Trophoblast cell (in vitro differentiated cells and primary cell): Measurements from ENCODE around the gene LDLRAD1.
"Not testable (repeated sequence)": the region's sequence is repeated elsewhere in the genome, so short reads cannot be mapped to it uniquely, and the experiment has no call there.

ENCODE experiments used
- DNase-seq, 2 donors: peaks; one replicate each; pipeline ENCODE4 v3.0.0-alpha.2; 2016
- H2AFZ ChIP-seq: 2 replicates; pipeline ENCODE4 v1.6.1; 2013; ENCODE audit warnings: low read length, moderate library complexity, mild to moderate bottlenecking; ENCODE audit not compliant: insufficient read depth, poor library complexity
- H2AK5ac ChIP-seq: 2 replicates; pipeline ENCODE4 v1.6.1; 2013; ENCODE audit warnings: mild to moderate bottlenecking, low read length
- H2BK120ac ChIP-seq: 2 replicates; pipeline ENCODE4 v1.6.1; 2013; ENCODE audit warnings: low read length, mild to moderate bottlenecking, moderate library complexity; ENCODE audit not compliant: insufficient read depth, poor library complexity
- H2BK12ac ChIP-seq: 2 replicates; pipeline ENCODE4 v1.6.1; 2013; ENCODE audit warnings: mild to moderate bottlenecking, low read length, moderate library complexity
- H2BK5ac ChIP-seq: 2 replicates; pipeline ENCODE4 v1.6.1; 2013; ENCODE audit warnings: low read length, low read depth, moderate library complexity, mild to moderate bottlenecking; ENCODE audit not compliant: poor library complexity
- H3K14ac ChIP-seq: 2 replicates; pipeline ENCODE4 v1.6.1; 2013; ENCODE audit warnings: mild to moderate bottlenecking, low read length
- H3K18ac ChIP-seq: 2 replicates; pipeline ENCODE4 v1.6.1; 2013; ENCODE audit warnings: mild to moderate bottlenecking, low read length
- H3K23ac ChIP-seq: 2 replicates; pipeline ENCODE4 v1.6.1; 2013; ENCODE audit warnings: low read length
- H3K27ac ChIP-seq: 2 replicates; pipeline ENCODE4 v1.5.1; 2013; ENCODE audit warnings: low read depth, mild to moderate bottlenecking, inconsistent platforms, low read length, moderate library complexity
- H3K27me3 ChIP-seq: 2 replicates; pipeline ENCODE4 v1.6.1; 2013; ENCODE audit warnings: inconsistent platforms, mild to moderate bottlenecking, low read length, moderate library complexity; ENCODE audit not compliant: insufficient read depth
- H3K36me3 ChIP-seq, 2 experiments: 1 replicate in 1 of 2; 2 replicates in 1 of 2; pipeline ENCODE4 v1.6.1; 2013; ENCODE audit warnings: low read length in 2 of 2, mild to moderate bottlenecking in 2 of 2, moderate library complexity in 1 of 2; ENCODE audit not compliant: insufficient read depth in 2 of 2, control insufficient read depth in 1 of 2
- H3K4ac ChIP-seq: 2 replicates; pipeline ENCODE4 v1.6.1; 2013; ENCODE audit warnings: low read depth, mild to moderate bottlenecking, low read length, moderate library complexity
- H3K4me1 ChIP-seq, 2 experiments: 1 replicate in 1 of 2; 2 replicates in 1 of 2; pipeline ENCODE4 v1.6.1; 2013; ENCODE audit warnings: low read length in 2 of 2, mild to moderate bottlenecking in 2 of 2, moderate library complexity in 1 of 2; ENCODE audit not compliant: insufficient read depth in 2 of 2, control insufficient read depth in 1 of 2
- H3K4me2 ChIP-seq: 2 replicates; pipeline ENCODE4 v1.6.1; 2013; ENCODE audit warnings: inconsistent platforms, mild to moderate bottlenecking, low read length, moderate library complexity
- H3K4me3 ChIP-seq: 2 replicates; pipeline ENCODE4 v1.5.1; 2013; ENCODE audit warnings: mild to moderate bottlenecking, low read depth, low read length, inconsistent platforms
- H3K79me1 ChIP-seq: one replicate; pipeline ENCODE4 v1.6.1; 2013; ENCODE audit warnings: low read length
- H3K79me2 ChIP-seq: 2 replicates; pipeline ENCODE4 v1.6.1; 2013; ENCODE audit warnings: low read length, mild to moderate bottlenecking; ENCODE audit not compliant: control insufficient read depth, insufficient read depth, poor library complexity
- H3K9ac ChIP-seq: 2 replicates; pipeline ENCODE4 v1.6.1; 2013; ENCODE audit warnings: mild to moderate bottlenecking, low read length
- H3K9me3 ChIP-seq: 2 replicates; pipeline ENCODE4 v1.6.1; 2013; ENCODE audit warnings: low read depth, mild to moderate bottlenecking, control low read depth, inconsistent platforms, low read length; ENCODE audit not compliant: insufficient read depth
- H4K12ac ChIP-seq: 2 replicates; pipeline ENCODE4 v1.6.1; 2013; ENCODE audit warnings: low read depth, mild to moderate bottlenecking, low read length, moderate library complexity
- H4K8ac ChIP-seq: 2 replicates; pipeline ENCODE4 v1.6.1; 2013; ENCODE audit warnings: low read depth, mild to moderate bottlenecking, low read length, moderate library complexity
- H4K91ac ChIP-seq: one replicate; pipeline ENCODE4 v1.6.1; 2013; ENCODE audit warnings: low read depth, mild to moderate bottlenecking, low read length, moderate library complexity
- WGBS: extraction: QIAGEN DNeasy Blood & Tissue Kit; methylation state at CpG from one replicate; pipeline ENCODE4 v1.1.7; 2013; ENCODE audit warnings: missing lambda C conversion rate; ENCODE audit not compliant: insufficient read length, insufficient coverage; ENCODE audit errors: extremely low coverage; 5-methylcytosine and 5-hydroxymethylcytosine counted together

The LDLRAD1 gene

GRCh38 chr1:54052934-54053744 lies 35.2 kb upstream of the LDLRAD1 start, which contains the start of the genes TCEANC2 and TMEM59:
TCEANC2 (plus strand) TSS chr1:54053608; CDS start chr1:54054423, 815 bp downstream.
TMEM59 (minus strand) TSS chr1:54053204; CDS start chr1:54053188, 16 bp downstream.
- Histone ChIP-seq H2BK12ac (peak within 1 kb of the TSS; percentile 10), H3K79me2 (peaks cover 13% of the 10 kb centered on the region), H3K4me1 (peaks cover 0 to 5% of the 10 kb centered on the region in 2 experiments), H2BK5ac (peak within 1 kb of the TSS; percentile 70), H3K9me3 (no peaks in the 10 kb centered on the region), H2AK5ac (peak within 1 kb of the TSS; percentile 72), H3K36me3 (peaks cover 0 to 2% of the 10 kb centered on the region in 2 experiments), H3K23ac (no peak within 1 kb of the TSS), H2BK120ac (peak within 1 kb of the TSS; percentile 70), H4K91ac (peak within 1 kb of the TSS; percentile 78), H4K12ac (peak within 1 kb of the TSS; percentile 86), H2AFZ (peak within 1 kb of the TSS; percentile 80), H3K14ac (peak within 1 kb of the TSS; percentile 87), H3K27ac (peak within 1 kb of the TSS; percentile 75), H3K18ac (peak within 1 kb of the TSS; percentile 86), H4K8ac (peak within 1 kb of the TSS; percentile 92), H3K27me3 (no peaks in the 10 kb centered on the region), H3K4ac (peak within 1 kb of the TSS; percentile 46), H3K4me3 (peak within 1 kb of the TSS; percentile 96), H3K9ac (peak within 1 kb of the TSS; percentile 87), H3K4me2 (peak within 1 kb of the TSS; percentile 86), H3K79me1 (peaks cover 14% of the 10 kb centered on the region)
- DNase-seq, result peak; percentile 99 to 100
- no CpG with 5 or more reads among the region's 59 CpGs for WGBS

- Histone ChIP-seq H2BK120ac (peak overlapping the region; percentile 64), H3K9ac (peak overlapping the region; percentile 87), H4K8ac (peak overlapping the region; percentile 92), H3K79me2 (peaks cover 13% of the 10 kb centered on the region), H3K4me3 (peak overlapping the region; percentile 96), H4K12ac (peak overlapping the region; percentile 68), H4K91ac (peak overlapping the region; percentile 67), H2BK12ac (no peak overlapping the region), H3K4me2 (peak overlapping the region; percentile 84), H3K23ac (no peak overlapping the region), H2AK5ac (peak overlapping the region; percentile 72), H3K9me3 (no peaks in the 10 kb centered on the region), H3K18ac (peak overlapping the region; percentile 86), H2BK5ac (peak overlapping the region; percentile 70), H3K36me3 (peaks cover 0 to 2% of the 10 kb centered on the region in 2 experiments), H3K27ac (peak overlapping the region; percentile 72), H3K79me1 (peaks cover 14% of the 10 kb centered on the region), H3K27me3 (no peaks in the 10 kb centered on the region), H2AFZ (peak overlapping the region; percentile 80), H3K14ac (peak overlapping the region; percentile 87), H3K4me1 (peaks cover 0 to 5% of the 10 kb centered on the region in 2 experiments), H3K4ac (peak overlapping the region; percentile 28)
- WGBS, result no CpG with 5 or more reads among the region's 23 CpGs
- peak; percentile 62 to 72 for DNase-seq
Measured at GRCh38 chr1:54052431-54052933, 34.5 kb upstream of the LDLRAD1 start.

GRCh38 chr1:54051933-54052430 lies 34.0 kb upstream of the LDLRAD1 start:
- Histone ChIP-seq H2AFZ (peak overlapping the region; percentile 80), H3K9me3 (no peaks in the 10 kb centered on the region), H3K36me3 (peaks cover 0 to 2% of the 10 kb centered on the region in 2 experiments), H2AK5ac (no peak overlapping the region), H2BK12ac (no peak overlapping the region), H3K14ac (peak overlapping the region; percentile 87), H3K18ac (peak overlapping the region; percentile 86), H3K27me3 (no peaks in the 10 kb centered on the region), H2BK120ac (peak overlapping the region; percentile 24), H2BK5ac (peak overlapping the region; percentile 44), H4K12ac (no peak overlapping the region), H3K4me1 (peaks cover 0 to 5% of the 10 kb centered on the region in 2 experiments), H3K4ac (peak overlapping the region; percentile 28), H3K23ac (no peak overlapping the region), H3K9ac (peak overlapping the region; percentile 87), H4K91ac (no peak overlapping the region), H3K79me2 (peaks cover 13% of the 10 kb centered on the region), H4K8ac (peak overlapping the region; percentile 92), H3K4me2 (peak overlapping the region; percentile 84), H3K27ac (peak overlapping the region; percentile 72), H3K4me3 (peak overlapping the region; percentile 96), H3K79me1 (peaks cover 14% of the 10 kb centered on the region)
- no CpG with 5 or more reads among the region's 8 CpGs for WGBS
- DNase-seq, result peak in 1 of 2 donors; percentile 9

- peak overlapping the region; percentile 88 for H3K4ac ChIP-seq
- peaks cover 14% of the 10 kb centered on the region for H3K79me1 ChIP-seq
- not testable (repeated sequence) for H2BK120ac ChIP-seq, H3K9me3 ChIP-seq, H3K4me3 ChIP-seq, H3K4me1 ChIP-seq, H3K27me3 ChIP-seq, H3K36me3 ChIP-seq, H4K91ac ChIP-seq, H3K23ac ChIP-seq, H4K8ac ChIP-seq, H4K12ac ChIP-seq, DNase-seq, H2AK5ac ChIP-seq, H3K4me2 ChIP-seq, H2BK5ac ChIP-seq, H3K9ac ChIP-seq, H2AFZ ChIP-seq, H2BK12ac ChIP-seq, H3K27ac ChIP-seq, H3K18ac ChIP-seq, H3K14ac ChIP-seq
- H3K79me2 ChIP-seq, result peaks cover 13% of the 10 kb centered on the region
- WGBS, result no CpG with 5 or more reads among the region's 12 CpGs
Measured at GRCh38 chr1:54050435-54050834, 32.4 kb upstream of the LDLRAD1 start.
